ENCODE results near the gene FURIN.

Gene FURIN

DNA sequence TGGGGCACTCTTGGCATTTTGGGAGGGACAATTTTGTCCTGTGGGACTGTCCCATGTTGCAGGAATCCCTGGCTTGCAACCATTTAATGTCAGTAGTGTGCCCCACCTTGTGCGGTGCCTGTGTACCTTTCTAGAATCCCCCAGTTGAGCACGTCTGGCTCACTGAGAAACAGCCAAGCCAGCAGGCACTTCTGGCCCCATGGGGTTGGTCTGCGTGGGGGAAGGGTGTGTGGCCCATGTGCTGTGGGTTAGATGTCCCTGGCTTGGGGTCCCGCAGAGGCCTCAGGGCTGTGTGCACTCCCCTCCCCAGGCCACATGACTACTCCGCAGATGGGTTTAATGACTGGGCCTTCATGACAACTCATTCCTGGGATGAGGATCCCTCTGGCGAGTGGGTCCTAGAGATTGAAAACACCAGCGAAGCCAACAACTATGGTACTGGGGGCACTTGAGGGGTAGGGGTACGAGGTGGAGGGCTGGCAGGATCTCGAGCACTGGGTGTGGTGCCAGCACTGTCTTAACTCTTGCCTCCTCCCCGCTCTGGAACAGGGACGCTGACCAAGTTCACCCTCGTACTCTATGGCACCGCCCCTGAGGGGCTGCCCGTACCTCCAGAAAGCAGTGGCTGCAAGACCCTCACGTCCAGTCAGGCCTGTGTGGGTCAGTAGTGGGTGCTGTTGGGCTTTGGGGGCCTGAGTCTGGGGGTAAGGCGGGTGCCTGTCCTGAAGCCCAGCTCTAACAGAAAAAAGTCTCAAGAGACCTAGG is 12.2 kb downstream of the FURIN start:
- DNase-seq (ENCODE audit: extremely low spot score, insufficient read length, low read depth) (no peak), FAIRE-seq (no peak)

DNA sequence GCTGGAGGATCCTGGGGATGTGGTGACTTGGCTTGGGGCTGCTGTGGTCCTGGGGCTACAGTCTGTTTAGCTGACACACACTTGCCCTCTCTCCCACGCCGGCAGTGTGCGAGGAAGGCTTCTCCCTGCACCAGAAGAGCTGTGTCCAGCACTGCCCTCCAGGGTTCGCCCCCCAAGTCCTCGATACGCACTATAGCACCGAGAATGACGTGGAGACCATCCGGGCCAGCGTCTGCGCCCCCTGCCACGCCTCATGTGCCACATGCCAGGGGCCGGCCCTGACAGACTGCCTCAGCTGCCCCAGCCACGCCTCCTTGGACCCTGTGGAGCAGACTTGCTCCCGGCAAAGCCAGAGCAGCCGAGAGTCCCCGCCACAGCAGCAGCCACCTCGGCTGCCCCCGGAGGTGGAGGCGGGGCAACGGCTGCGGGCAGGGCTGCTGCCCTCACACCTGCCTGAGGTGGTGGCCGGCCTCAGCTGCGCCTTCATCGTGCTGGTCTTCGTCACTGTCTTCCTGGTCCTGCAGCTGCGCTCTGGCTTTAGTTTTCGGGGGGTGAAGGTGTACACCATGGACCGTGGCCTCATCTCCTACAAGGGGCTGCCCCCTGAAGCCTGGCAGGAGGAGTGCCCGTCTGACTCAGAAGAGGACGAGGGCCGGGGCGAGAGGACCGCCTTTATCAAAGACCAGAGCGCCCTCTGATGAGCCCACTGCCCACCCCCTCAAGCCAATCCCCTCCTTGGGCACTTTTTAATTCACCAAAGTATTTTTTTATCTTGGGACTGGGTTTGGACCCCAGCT is 13.0 kb downstream of the FURIN start:
- DNase-seq (ENCODE audit: extremely low spot score, insufficient read length, low read depth) (no peak), FAIRE-seq (no peak)

DNA sequence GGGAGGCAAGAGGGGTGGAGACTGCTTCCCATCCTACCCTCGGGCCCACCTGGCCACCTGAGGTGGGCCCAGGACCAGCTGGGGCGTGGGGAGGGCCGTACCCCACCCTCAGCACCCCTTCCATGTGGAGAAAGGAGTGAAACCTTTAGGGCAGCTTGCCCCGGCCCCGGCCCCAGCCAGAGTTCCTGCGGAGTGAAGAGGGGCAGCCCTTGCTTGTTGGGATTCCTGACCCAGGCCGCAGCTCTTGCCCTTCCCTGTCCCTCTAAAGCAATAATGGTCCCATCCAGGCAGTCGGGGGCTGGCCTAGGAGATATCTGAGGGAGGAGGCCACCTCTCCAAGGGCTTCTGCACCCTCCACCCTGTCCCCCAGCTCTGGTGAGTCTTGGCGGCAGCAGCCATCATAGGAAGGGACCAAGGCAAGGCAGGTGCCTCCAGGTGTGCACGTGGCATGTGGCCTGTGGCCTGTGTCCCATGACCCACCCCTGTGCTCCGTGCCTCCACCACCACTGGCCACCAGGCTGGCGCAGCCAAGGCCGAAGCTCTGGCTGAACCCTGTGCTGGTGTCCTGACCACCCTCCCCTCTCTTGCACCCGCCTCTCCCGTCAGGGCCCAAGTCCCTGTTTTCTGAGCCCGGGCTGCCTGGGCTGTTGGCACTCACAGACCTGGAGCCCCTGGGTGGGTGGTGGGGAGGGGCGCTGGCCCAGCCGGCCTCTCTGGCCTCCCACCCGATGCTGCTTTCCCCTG is 13.8 kb downstream of the FURIN start:
- FAIRE-seq (no peak), DNase-seq (ENCODE audit: extremely low spot score, insufficient read length, low read depth) (no peak)

DNA sequence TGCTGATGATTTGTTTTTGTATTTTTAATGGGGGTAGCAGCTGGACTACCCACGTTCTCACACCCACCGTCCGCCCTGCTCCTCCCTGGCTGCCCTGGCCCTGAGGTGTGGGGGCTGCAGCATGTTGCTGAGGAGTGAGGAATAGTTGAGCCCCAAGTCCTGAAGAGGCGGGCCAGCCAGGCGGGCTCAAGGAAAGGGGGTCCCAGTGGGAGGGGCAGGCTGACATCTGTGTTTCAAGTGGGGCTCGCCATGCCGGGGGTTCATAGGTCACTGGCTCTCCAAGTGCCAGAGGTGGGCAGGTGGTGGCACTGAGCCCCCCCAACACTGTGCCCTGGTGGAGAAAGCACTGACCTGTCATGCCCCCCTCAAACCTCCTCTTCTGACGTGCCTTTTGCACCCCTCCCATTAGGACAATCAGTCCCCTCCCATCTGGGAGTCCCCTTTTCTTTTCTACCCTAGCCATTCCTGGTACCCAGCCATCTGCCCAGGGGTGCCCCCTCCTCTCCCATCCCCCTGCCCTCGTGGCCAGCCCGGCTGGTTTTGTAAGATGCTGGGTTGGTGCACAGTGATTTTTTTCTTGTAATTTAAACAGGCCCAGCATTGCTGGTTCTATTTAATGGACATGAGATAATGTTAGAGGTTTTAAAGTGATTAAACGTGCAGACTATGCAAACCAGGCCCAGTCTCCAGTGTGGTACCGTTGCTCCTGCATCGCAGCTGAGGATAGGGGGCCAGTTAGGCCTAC is 14.6 kb downstream of the FURIN start:
- FAIRE-seq: no peak
- DNase-seq (ENCODE audit: extremely low spot score, insufficient read length, low read depth): no peak

DNA sequence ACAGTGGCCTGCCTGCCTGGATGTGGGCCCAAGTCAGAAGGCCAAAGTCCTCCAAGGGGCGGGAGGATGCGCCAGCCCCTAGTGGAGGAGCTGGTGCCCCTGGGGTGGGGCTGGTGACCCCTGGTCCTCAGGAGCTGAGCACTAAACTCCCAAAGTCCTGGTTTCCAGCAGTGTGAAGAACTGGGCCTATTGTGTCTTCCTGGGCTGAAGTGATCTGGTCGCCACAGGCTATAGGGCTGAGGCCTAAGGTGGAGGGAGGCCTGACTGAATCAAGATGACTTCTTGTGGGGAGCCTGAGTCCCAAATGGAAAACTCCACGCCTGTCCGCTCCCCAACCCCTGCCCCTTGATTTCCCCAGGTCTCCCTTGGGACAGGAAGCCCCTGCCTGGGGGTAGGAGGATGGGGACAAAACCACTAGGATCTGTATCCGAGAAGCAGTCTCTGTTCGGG is 15.2 kb downstream of the FURIN start:
- no peak for DNase-seq (ENCODE audit: extremely low spot score, insufficient read length, low read depth)
- no peak for FAIRE-seq

DNA sequence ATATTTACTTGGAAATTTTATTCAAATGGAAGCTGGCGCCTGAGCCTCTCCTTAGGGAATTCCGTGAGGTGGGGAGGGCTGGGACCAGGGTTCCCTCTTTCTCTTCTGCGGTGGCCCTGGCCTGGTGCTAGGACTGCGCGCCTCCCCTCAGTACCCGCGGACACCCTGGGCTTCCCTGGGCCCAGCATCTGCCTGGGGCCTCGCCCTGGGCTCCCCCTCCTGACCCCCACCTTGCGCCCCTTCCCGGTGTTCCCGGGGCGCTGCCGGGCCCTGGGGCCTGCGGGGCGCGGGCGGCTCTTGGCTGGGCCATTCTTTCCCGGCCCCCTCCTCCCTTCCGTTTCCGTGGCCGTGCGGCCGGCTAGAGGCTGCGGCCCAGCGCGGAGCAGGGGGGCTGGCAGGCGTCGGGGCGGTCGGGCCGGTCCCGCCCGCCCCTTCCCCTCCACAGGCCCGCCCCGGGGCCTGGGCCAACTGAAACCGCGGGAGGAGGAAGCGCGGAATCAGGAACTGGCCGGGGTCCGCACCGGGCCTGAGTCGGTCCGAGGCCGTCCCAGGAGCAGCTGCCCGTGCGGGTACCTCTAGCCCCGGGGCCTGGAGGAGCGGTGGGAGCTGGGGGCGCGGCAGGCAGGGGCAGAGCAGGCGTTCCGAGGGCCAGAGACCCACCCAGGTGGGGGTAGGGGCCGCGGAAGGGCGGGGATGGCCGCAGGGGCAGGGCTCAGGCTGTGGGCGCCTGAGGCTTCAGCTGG is 15.8 kb downstream of the FURIN start, which contains the start of gene FES:
Gene FES, plus strand, starts transcription at position 529 of the 743 bp plus-strand sequence. CDS start 542 bp downstream, outside the sequence.
- no peak for DNase-seq (ENCODE audit: extremely low spot score, insufficient read length, low read depth)
- FAIRE-seq: no peak

DNA sequence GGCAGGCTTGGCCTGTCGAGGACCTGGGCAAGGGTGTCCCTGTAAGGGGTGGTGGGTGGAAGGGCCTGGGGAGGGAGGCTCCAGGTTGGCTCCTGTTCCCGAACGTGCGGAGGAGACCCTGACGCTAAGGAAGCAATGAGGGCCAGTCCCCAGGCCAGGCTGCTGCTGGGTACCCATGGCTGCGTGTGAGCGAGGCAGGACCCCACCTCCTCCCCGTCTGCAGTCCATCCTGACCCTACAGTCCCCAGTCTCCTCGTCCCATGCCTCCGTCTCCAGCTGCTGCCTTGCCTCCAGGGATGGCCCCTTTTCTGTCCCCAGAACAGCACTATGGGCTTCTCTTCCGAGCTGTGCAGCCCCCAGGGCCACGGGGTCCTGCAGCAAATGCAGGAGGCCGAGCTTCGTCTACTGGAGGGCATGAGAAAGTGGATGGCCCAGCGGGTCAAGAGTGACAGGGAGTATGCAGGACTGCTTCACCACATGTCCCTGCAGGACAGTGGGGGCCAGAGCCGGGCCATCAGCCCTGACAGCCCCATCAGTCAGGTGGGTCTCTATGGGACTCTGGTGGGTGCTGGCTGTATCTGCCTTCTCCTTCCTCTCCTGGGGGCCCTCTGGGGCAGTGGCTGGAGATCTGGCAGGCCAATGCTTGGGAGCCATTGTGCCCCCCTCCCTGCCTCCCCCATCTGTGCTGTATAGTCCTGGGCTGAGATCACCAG is 16.5 kb downstream of the FURIN start:
- no peak for FAIRE-seq
- no peak for DNase-seq (ENCODE audit: extremely low spot score, insufficient read length, low read depth)

DNA sequence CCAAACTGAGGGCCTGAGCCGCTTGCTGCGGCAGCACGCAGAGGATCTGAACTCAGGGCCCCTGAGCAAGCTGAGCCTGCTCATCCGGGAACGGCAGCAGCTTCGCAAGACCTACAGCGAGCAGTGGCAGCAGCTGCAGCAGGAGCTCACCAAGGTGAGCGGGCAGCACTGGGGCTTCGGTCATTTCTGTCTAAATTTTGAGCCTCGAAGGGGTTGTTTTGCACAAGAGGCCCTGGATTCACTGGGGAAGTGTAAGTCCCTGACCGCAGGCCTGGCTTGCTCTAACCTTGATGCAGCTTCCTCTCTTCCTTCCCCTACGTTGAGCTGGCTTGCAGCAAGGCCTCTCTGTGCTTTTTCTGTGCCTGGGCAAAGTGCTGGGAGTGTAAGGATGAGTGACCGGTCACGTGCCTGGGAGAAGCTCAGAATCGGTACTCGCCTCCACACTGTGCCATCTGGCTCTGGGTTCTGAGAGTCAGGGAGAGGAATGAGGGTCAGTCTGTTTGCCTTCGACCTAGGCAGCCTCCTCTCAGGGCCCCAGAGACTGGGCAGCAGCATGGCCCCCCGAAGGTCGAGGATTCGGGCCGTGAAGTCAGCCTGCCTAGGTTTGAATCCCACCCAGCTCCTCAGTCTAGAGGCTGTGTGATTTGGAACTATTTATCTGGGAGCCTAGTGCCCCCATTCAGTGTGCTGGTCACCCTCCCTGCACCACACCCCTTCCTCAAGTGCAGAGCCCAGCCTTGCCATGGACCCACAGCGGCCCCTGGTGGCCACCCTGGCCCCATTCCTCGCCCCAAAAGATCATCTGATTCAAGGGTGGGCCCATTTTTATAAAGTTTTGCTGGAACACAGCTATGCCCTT is 17.3 kb downstream of the FURIN start:
- peak; percentile 83 for FAIRE-seq
- DNase-seq (ENCODE audit: extremely low spot score, insufficient read length, low read depth): peak; percentile 49

DNA sequence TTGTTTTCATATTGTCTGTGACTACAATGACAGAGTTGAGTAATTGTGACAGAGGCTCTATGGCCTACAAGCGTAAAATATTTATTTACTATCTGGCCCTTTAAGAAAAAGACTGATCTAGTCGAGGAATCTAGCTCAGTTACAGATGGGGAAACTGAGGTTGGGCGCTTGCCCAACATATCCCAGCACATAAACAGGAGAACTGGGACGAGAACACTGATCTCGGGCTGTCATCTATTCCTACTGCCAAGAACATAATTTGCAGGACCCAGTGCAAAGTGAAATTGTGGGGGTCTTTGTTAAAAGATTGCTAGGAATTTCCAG is 17.9 kb downstream of the FURIN start:
- FAIRE-seq: no peak
- no peak for DNase-seq (ENCODE audit: extremely low spot score, insufficient read length, low read depth)

DNA sequence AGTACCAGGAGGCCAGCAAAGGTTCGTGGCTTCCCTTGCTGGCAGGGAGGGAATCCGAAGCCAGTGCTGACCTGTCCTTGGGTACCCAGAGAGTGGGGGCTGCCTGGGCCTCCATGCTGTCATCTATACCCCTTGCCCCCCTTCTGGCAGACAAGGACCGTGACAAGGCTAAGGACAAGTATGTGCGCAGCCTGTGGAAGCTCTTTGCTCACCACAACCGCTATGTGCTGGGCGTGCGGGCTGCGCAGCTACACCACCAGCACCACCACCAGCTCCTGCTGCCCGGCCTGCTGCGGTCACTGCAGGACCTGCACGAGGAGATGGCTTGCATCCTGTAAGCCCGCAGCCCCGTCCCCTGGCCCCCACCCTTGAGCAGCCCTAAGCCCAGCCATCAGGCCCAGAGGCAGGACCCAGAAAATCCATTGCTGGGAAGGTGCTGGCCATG is 18.7 kb downstream of the FURIN start:
- DNase-seq (ENCODE audit: extremely low spot score, insufficient read length, low read depth) (no peak), FAIRE-seq (no peak)

DNA sequence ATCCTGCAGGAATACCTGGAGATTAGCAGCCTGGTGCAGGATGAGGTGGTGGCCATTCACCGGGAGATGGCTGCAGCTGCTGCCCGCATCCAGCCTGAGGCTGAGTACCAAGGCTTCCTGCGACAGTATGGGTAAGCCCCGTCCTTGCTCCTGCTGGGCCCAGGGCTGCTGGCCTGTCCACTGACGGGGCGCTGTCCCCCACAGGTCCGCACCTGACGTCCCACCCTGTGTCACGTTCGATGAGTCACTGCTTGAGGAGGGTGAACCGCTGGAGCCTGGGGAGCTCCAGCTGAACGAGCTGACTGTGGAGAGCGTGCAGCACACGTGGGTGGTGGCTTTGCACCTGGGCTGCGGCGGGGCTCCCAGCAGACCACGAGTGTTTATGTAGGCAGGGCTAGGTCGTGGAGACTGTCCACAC is 20.9 kb downstream of the FURIN start:
- FAIRE-seq (no peak), DNase-seq (ENCODE audit: extremely low spot score, insufficient read length, low read depth) (no peak)

DNA sequence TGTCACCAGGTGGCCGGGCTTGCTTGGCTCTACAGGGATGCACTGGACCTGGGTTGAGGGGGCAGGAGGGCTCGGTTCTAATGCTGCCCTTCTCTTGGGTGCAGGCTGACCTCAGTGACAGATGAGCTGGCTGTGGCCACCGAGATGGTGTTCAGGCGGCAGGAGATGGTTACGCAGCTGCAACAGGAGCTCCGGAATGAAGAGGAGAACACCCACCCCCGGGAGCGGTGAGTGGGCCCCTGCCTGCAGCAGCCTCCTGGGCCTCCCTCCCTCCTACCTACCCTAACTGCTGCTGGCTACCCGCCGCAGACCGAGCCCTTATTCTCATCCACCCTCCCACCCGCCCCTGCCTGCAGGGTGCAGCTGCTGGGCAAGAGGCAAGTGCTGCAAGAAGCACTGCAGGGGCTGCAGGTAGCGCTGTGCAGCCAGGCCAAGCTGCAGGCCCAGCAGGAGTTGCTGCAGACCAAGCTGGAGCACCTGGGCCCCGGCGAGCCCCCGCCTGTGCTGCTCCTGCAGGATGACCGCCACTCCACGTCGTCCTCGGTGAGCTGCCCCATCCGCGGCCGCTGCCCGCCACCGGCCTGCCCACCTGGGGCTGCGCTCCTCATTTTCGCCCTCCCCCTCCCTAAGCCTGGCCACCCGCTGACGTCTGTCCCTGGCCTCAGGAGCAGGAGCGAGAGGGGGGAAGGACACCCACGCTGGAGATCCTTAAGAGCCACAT is 21.5 kb downstream of the FURIN start:
- DNase-seq (ENCODE audit: extremely low spot score, insufficient read length, low read depth) (no peak), FAIRE-seq (no peak)

DNA sequence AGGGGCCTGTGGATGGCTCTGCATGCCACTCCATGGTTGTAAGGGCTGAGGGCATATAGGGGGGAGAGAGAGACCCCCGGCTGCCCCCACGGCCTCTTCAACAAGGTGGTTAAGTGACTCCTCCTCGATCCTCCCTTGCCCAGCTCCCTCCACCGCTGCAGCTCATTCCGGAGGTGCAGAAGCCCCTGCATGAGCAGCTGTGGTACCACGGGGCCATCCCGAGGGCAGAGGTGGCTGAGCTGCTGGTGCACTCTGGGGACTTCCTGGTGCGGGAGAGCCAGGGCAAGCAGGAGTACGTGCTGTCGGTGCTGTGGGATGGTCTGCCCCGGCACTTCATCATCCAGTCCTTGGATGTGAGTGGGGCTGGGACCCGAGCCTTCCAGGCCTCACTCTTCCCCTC is 22.5 kb downstream of the FURIN start:
- FAIRE-seq: no peak
- DNase-seq (ENCODE audit: extremely low spot score, insufficient read length, low read depth): no peak

DNA sequence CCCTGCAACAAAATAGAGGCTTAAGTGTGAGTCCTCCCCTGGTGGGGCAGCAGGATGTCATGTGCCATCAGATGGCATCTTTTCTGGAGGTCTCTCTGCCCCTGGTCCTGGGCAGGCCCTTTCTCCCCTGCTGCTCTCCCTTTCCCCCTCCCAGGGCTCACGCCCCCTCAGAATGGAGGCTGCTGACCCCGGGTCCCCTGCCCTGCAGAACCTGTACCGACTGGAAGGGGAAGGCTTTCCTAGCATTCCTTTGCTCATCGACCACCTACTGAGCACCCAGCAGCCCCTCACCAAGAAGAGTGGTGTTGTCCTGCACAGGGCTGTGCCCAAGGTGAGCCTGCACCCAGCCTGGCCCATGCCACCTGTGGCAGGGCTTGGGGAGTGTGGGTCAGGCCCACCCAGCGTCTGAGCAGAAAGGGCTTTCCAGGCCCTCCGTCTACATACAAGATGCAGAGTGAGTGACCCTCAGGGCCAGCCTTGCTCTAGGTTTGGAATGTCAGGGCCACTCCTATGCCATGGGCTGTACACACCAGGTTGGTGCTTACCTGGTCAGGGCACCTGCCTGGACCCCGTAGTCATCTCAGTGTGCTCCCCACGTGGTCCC is 23.1 kb downstream of the FURIN start:
- no peak for FAIRE-seq
- no peak for DNase-seq (ENCODE audit: extremely low spot score, insufficient read length, low read depth)

DNA sequence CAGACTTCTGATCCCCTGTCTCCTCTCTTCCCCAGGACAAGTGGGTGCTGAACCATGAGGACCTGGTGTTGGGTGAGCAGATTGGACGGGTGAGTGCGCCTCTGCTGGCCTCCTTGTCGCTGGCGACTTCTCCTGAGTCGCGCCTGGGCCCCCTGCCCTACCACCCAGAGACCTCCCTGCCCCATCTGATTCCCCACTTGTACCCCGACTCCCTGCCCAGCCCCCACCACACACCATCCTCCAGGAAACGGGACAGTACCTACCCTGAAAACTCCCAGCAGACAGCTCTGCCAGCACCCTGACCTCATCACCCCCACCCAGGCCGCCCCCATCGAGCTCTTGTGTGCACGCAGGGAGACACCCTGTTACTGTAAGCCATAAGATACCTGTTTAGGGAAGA is 23.6 kb downstream of the FURIN start:
- no peak for FAIRE-seq
- DNase-seq (ENCODE audit: extremely low spot score, insufficient read length, low read depth): no peak

DNA sequence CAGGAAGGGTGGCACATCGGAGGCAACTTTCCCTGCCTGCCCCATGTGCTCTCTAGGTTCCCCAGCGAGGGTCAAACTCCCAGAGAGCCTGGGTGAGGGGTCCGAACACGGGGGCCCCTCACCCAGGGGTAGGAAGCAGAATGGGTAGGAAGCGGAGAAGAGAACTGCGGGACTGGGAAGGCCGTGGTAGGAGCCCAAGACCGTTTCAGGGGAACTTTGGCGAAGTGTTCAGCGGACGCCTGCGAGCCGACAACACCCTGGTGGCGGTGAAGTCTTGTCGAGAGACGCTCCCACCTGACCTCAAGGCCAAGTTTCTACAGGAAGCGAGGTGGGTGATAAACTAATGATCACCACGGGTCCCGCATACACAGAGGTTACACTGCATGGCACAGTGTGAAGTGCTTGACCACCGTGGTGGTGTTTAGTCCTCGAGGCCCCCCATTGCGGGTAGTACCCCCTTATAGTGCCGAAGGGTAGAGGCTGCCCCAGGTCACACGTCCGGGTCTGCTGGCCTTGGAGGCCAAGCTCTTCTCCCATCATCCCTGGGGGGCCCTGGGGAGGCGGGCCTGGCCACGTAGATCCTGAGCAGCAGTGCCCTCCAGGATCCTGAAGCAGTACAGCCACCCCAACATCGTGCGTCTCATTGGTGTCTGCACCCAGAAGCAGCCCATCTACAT is 24.2 kb downstream of the FURIN start:
- DNase-seq (ENCODE audit: extremely low spot score, insufficient read length, low read depth) (no peak), FAIRE-seq (no peak)
